Activated CD4-positive, alpha-beta T cell treated with anti-CD3 and anti-CD28 coated beads, Interleukin-2, amount 50 U/mL, for 16 hours (primary cell): ENCODE data around the gene PRAMEF4.
"Not testable (repeated sequence)": the region's sequence is repeated elsewhere in the genome, so short reads cannot be mapped to it uniquely, and the experiment has no call there.

Source experiments
- DNase-seq: peaks from one replicate; pipeline ENCODE4 v3.0.0-alpha.2; 2020

The PRAMEF4 gene

DNA sequence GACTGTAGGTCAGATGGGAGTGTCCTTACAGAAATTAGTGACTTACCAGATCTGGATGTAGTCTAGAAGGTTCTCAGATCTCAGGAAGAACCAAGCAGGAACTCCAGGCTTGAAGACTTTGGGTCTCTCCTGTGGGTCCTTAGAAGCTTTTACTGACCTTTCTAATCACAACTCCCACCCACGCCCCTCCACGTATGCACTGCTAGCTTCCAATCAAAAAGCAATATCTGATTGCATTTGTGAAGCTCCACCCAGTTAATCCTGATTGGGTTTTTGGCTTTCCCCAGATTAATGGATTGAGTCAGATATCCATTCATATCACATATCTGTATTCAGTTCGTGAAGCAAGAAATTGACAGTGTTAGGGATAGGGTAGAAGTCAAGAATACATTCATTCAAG lies at the start of gene PRAMEF4:
Gene PRAMEF4, minus strand, starts transcription at position 101 of the 400 bp plus-strand sequence. CDS start 2,807 bp downstream, outside the sequence.
- not testable (repeated sequence) for DNase-seq

DNA sequence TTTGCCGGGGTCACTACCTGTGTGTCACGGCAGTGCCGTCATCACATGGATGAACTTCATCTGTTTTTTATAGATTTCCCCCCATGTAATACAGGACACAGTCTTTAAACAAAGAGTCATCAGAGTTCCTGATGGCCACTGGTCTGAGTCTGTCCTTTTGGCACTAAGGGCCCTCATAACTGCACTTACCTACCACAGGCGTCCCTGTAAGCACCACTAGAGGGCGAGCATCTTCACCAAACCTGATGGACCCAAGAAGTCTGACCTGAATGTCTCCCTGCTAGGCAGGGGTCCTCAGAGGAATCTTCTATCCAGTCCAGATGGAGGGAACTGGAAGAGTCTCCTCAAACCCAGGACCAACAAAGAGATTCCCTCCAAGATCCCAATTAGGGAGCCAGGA lies 38.4 kb upstream of the PRAMEF4 start:
- not testable (repeated sequence) for DNase-seq

DNA sequence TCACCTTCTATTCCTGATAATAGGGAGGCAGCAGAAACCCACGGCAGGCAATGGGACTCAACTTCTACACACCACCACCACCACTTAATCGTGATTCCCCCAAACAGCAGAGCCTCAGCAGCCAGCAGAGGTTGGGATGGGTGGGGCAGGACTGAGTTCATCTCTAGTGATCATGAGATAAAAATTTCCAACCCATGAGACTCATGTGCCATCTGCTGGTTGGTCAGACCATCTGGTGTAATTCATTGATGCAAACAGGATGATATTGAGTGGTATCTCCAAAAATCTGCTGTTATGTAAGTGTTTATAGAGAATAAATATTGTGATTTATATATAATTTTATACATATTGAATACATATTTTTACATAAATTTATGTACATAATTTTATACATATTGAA lies 35.7 kb upstream of the PRAMEF4 start:
- not testable (repeated sequence) for DNase-seq

- not testable (repeated sequence) for DNase-seq
Observed at GRCh38 chr1:12916310-12916709, 30.3 kb upstream of the PRAMEF4 start, which contains the start of gene PRAMEF7. Gene PRAMEF7, plus strand, starts transcription at chr1:12916610. Its CDS starts 1,083 bp downstream, at chr1:12917693.

GRCh38 chr1:12903793-12904572 lies 18.0 kb upstream of the PRAMEF4 start:
- DNase-seq, result not testable (repeated sequence)

DNA sequence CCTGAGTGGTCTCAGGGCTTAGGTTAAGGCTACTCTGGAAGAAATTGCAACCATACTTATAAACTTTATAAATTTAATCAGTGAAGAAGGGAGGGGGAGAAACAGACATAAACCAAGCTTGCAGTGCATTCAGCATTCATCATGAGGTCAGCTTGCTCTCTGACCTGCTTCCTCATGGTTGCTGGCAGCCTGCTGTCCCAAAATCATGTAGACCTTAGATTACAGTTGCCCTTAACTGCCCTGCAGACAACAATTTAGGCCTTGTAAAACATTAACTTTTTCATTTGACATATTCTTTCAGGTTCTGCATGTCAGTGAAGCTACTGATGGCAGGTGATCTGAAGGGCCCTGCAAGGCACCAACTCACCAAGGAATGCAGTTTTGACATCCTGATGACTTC lies 13.2 kb upstream of the PRAMEF4 start:
- not testable (repeated sequence) for DNase-seq

DNA sequence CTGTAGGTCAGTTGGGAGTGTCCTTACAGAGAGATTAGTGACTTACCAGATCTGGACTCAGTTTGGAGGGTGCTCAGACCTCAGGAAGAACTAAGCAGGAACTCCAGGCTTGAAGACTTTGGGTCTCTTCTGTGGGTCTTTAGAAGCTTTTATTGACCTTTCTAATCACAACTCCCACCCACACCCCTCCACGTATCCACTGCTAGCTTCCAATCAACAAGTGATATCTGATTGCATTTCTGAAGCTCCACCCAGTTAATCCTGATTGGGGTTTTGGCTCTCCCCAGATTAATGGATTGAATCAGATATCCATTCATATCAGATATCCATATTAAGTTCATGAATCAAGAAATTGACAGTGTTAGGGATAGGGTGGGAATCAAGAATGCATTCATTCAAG lies 12.2 kb upstream of the PRAMEF4 start, which contains the start of gene PRAMEF10:
Gene PRAMEF10, minus strand, starts transcription at position 101 of the 400 bp plus-strand sequence. CDS start 2,423 bp downstream, outside the sequence.
- DNase-seq, result not testable (repeated sequence)

DNA sequence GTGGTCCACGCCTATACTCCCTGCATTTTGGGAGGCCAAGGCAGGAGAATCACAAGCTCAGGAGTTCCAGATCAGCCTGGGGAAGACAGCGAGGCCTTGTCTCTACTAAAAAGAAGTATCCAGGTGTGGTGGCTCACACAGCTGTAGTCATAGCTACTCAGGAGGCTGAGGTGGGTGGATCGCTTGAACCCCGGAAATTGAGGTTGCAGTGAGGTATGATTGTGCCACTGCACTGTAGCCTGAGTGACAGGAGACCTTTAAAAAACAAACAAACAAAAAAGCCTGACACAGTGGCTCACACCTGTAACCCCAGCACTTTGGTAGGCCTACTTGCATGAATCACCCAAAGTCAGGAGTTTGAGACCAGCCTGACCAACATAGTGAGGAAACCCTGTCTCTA lies 7.5 kb downstream of the PRAMEF4 start:
- DNase-seq, result not testable (repeated sequence)

- not testable (repeated sequence) for DNase-seq
Observed at GRCh38 chr1:12863131-12863880, 22.7 kb downstream of the PRAMEF4 start.

DNA sequence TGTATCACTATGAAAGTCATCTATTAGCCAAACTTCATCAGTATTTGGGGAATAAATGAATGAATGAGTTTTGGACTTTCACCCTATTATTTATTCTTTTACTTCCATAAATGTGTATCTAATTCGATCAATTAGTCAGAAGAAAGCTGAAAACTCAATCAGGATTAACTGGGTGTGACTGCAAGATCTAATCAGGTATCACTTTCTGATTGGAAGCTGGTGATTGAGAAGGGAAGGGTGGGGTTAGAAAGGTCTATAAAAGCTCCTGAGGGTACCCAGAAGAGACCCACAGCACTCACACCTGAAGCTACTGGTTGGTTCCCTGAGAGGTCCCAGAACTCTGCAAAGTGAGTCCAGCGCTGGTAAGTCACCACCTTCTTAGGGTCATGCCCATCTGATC lies 29.2 kb downstream of the PRAMEF4 start, which contains the start of gene PRAMEF2:
Gene PRAMEF2, plus strand, starts transcription at position 301 of the 400 bp plus-strand sequence. CDS start 1,924 bp downstream, outside the sequence.
- DNase-seq, result not testable (repeated sequence)

DNA sequence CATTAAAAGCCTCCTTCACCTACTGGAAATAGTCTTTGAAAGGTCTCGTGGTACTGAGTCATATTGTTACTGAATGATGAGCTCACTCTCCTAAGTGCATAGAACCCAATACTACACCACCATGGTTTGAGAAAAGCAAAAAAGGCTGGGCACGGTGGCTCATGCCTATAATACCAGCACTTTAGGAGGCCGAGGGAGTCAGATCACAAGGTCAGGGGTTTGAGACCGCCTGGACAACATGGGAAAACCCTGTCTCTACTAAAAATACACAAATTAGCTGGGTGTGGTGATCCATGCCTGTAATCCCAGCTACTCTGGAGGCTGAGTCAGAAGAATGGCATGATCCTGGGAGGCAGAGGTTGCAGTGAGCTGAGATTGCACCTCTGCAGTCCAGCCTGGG lies 34.2 kb downstream of the PRAMEF4 start:
- DNase-seq, result no peak

DNA sequence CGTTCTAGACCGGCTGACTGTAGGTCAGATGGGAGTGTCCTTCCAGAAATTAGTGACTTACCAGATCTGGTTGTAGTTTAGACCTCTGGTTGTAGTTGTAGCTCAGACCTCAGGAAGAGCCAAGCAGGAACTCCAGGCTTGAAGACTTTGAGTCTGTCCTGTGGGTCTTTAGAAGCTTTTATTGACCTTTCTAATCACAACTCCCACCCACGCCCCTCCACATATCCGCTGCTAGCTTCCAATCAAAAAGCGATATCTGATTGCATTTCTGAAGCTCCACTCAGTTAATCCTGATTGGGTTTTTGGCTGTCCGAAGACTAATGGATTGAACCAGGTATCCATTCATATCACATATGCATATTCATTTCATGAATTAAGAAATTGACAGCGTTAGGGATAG lies 37.4 kb downstream of the PRAMEF4 start, which contains the start of gene HNRNPCL1:
Gene HNRNPCL1, minus strand, starts transcription at position 101 of the 400 bp plus-strand sequence. CDS start 431 bp downstream, outside the sequence.
- not testable (repeated sequence) for DNase-seq

DNA sequence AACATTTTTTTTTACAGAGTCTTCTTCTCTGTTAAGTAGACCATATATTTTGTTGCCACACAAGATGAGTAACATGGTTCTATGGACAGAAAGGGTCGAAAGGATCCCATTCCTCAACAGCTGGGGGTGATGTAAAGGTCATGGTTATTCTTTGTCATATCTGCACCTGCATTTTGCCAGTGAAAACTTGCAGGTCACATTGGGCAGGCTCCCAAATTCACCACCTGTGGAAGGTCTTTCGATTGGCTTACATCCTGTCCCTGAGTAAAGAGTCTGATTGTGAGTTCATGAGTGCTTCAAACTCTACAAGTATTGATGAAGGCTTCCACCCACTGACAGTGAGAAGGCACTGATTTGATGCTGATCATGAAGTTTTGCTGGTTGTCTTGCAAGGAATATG lies 52.8 kb downstream of the PRAMEF4 start:
- DNase-seq, result not testable (repeated sequence)

GRCh38 chr1:12831310-12831709 lies 54.7 kb downstream of the PRAMEF4 start, which contains the start of gene PRAMEF11:
Gene PRAMEF11, minus strand, starts transcription at chr1:12831410. Its CDS starts 2,621 bp downstream, at chr1:12828789.
- not testable (repeated sequence) for DNase-seq
